Measurements from ENCODE around the gene CCM2.

- TF ChIP-seq CTCF (IDR thresholded peaks at IDR 0.05) (no peak), POLR2A (IDR thresholded peaks at IDR 0.05; ENCODE audit: low read length) (no peak), BHLHE40 (IDR thresholded peaks at IDR 0.05; ENCODE audit: low read depth, low read length) (no peak), REST (IDR thresholded peaks at IDR 0.05) (no peak), MAFK (IDR thresholded peaks at IDR 0.05; ENCODE audit: partially characterized antibody) (no peak), RCOR1 (IDR thresholded peaks at IDR 0.05; ENCODE audit: low read depth, low read length) (no peak), MAX (IDR thresholded peaks at IDR 0.05) (no peak)
Measured at GRCh38 chr7:44955733-44956132, 44.3 kb upstream of the CCM2 start.

Data from A549 (cell line).